Stomach (tissue), 9 donors: ENCODE measurements around the gene AGPS. TPM values are rescaled to one million over a fixed set of nuclear protein-coding genes. Genes with fewer than 3 reads are reported as not detected.

Experiments used
- DNase-seq, 2 donors: peaks; one replicate each; pipeline versions ENCODE4 v3.0.0 to v3.0.0-alpha.2; 2013 to 2019
- H3K27ac ChIP-seq, 5 donors: fragments of 200-600 bp in 4 of 5; sonication (generic) in 4 of 5; one replicate each; pipeline ENCODE4 v1.5.1; 2013 to 2019; ENCODE audit warnings: mild to moderate bottlenecking in 1 of 5, moderate library complexity in 1 of 5
- H3K27me3 ChIP-seq, 3 donors: fragments of 200-600 bp; sonication (generic); one replicate each; pipeline ENCODE4 v1.5.1; 2017 to 2019; ENCODE audit warnings: mixed run types in 1 of 3
- H3K36me3 ChIP-seq, 4 donors: fragments of 200-600 bp; sonication (generic); 1 replicate in 3 of 4; 2 replicates in 1 of 4; pipeline ENCODE4 v1.5.1; 2016 to 2019
- H3K4me1 ChIP-seq, 4 donors: fragments of 200-600 bp; sonication (generic); one replicate each; pipeline ENCODE4 v1.5.1; 2016 to 2019
- H3K4me3 ChIP-seq, 4 donors: fragments of 200-600 bp; sonication (generic) in 3 of 4; one replicate each; pipeline ENCODE4 v1.5.1; 2016 to 2019; ENCODE audit warnings: mild to moderate bottlenecking in 1 of 4
- H3K9me3 ChIP-seq, 4 donors: fragments of 200-600 bp; sonication (generic); one replicate each; pipeline ENCODE4 v1.5.1; 2016 to 2019
- CTCF ChIP-seq, 7 experiments: fragments of 450-650 bp in 4 of 7; fragments of 200-600 bp in 3 of 7; sonication (generic) in 3 of 7; IDR thresholded peaks; one replicate each; pipeline ENCODE4 v1.5.1; 2016 to 2019; ENCODE audit warnings: antibody characterized with exemption in 7 of 7, control low read depth in 2 of 7, mild to moderate bottlenecking in 1 of 7
- EP300 ChIP-seq: sonication (generic); formaldehyde crosslinking; IDR thresholded peaks from one replicate; pipeline ENCODE4 v1.6.1; 2017; ENCODE audit warnings: antibody characterized with exemption
- POLR2A ChIP-seq, 4 donors: fragments of 450-650 bp; IDR thresholded peaks; one replicate each; pipeline ENCODE4 v1.6.1; 2016; ENCODE audit warnings: antibody characterized with exemption in 4 of 4, control low read depth in 2 of 4, mild to moderate bottlenecking in 1 of 4, moderate library complexity in 1 of 4
- POLR2AphosphoS5 ChIP-seq, 3 donors: sonication (generic); formaldehyde crosslinking; IDR thresholded peaks; one replicate each; pipeline ENCODE4 v1.6.1; 2016; ENCODE audit warnings: antibody characterized with exemption in 3 of 3
- WGBS, 5 donors: extraction: QIAGEN DNeasy Blood & Tissue Kit in 3 of 5; methylation state at CpG; one replicate each; pipeline versions ENCODE4 v1.1.5 to v1.1.7; 2013 to 2018; 5-methylcytosine and 5-hydroxymethylcytosine counted together
- intact Hi-C: fragments of 100-400 bp; cut with DNase I; formaldehyde crosslinking; loops from one replicate; pipeline ENCODE4 v1.15.1; 2023; ENCODE audit warnings: low total_unique reads
- polyA plus RNA-seq, 3 donors: library from polyadenylated mRNA; stranded (reverse); fragments of 200-250 nt; gene quantifications; one replicate each; pipeline ENCODE4 v1.2.3, GENCODE V29; 2013
- total RNA-seq, 5 donors: library from RNA; depleted of rRNA; stranded (reverse); fragments of >200 nt; gene quantifications; one replicate each; pipeline versions ENCODE4 v1.1.0 to v1.2.3, GENCODE V29; 2014 to 2016
- donor health status: healthy with polysubstance abuse.
- donor health status: Bipolar disorder and iron deficiency.
- donor health status: healthy.

The AGPS gene
- total and polyA plus RNA-seq, 8 donors = 4.2 to 163 (median 26.4) TPM

GRCh38 chr2:177585234-177585863 is 192.8 kb downstream of the AGPS start:
- TF ChIP-seq POLR2AphosphoS5 (IDR thresholded peaks at IDR 0.05) (no peak), CTCF (IDR thresholded peaks at IDR 0.05) (no peak), POLR2A (IDR thresholded peaks at IDR 0.05) (no peak), EP300 (no peak)
- peaks cover 0 to 6% (median 2%) of the 10 kb centered on the region in 4 donors for H3K4me1 ChIP-seq
- no peaks in the 10 kb centered on the region for H3K9me3 ChIP-seq
- H3K36me3 ChIP-seq = no peaks in the 10 kb centered on the region
- H3K27ac ChIP-seq = peak overlapping the region in 3 of 5 donors; percentile 7 to 56 (median 40)
- intact Hi-C loops = no loop called here
- DNase-seq = peak in 1 of 2 donors; percentile 77
- WGBS, 5 donors = 53 to 71% (median 65%) methylated on average over 5 of the region's 5 CpGs
- H3K4me3 ChIP-seq = peak overlapping the region in 1 of 4 donors; percentile 10
- H3K27me3 ChIP-seq = no peaks in the 10 kb centered on the region

GRCh38 chr2:177586154-177586553 is 193.6 kb downstream of the AGPS start:
- TF ChIP-seq POLR2A (IDR thresholded peaks at IDR 0.05) = no peak
- TF ChIP-seq CTCF (IDR thresholded peaks at IDR 0.05) = no peak
- TF ChIP-seq EP300 = no peak
- TF ChIP-seq POLR2AphosphoS5 (IDR thresholded peaks at IDR 0.05) = no peak
- Histone ChIP-seq H3K9me3 (no peaks in the 10 kb centered on the region), H3K4me1 (peaks cover 0 to 6% (median 2%) of the 10 kb centered on the region in 4 donors), H3K27ac (no peak overlapping the region), H3K36me3 (no peaks in the 10 kb centered on the region), H3K27me3 (no peaks in the 10 kb centered on the region), H3K4me3 (no peak overlapping the region)
- WGBS, 5 donors = 69 to 96% (median 77%) methylated on average over 1 of the region's 1 CpG
- DNase-seq = no peak
- intact Hi-C loops = no loop called here

- WGBS, 5 donors = 88 to 96% (median 92%) methylated on average over 1 of the region's 1 CpG
- Histone ChIP-seq H3K4me1 (peaks cover 0 to 6% (median 2%) of the 10 kb centered on the region in 4 donors), H3K36me3 (no peaks in the 10 kb centered on the region), H3K4me3 (no peak overlapping the region), H3K27ac (no peak overlapping the region), H3K27me3 (no peaks in the 10 kb centered on the region), H3K9me3 (no peaks in the 10 kb centered on the region)
- no peak for TF ChIP-seq POLR2A (IDR thresholded peaks at IDR 0.05)
- no peak for TF ChIP-seq POLR2AphosphoS5 (IDR thresholded peaks at IDR 0.05)
- TF ChIP-seq EP300 = no peak
- TF ChIP-seq CTCF (IDR thresholded peaks at IDR 0.05) = no peak
- intact Hi-C loops = no loop called here
- DNase-seq = no peak
These were observed 194.8 kb downstream of the AGPS start for GRCh38 chr2:177587371-177587770.

GRCh38 chr2:177588671-177589070 is 196.1 kb downstream of the AGPS start:
- H3K27me3 ChIP-seq = no peaks in the 10 kb centered on the region
- WGBS, 5 donors = 64 to 81% (median 80%) methylated on average over 3 of the region's 3 CpGs
- peaks cover 0 to 6% (median 2%) of the 10 kb centered on the region in 4 donors for H3K4me1 ChIP-seq
- no peaks in the 10 kb centered on the region for H3K36me3 ChIP-seq
- no peak for DNase-seq
- intact Hi-C loops = no loop called here
- TF ChIP-seq EP300 (no peak), CTCF (IDR thresholded peaks at IDR 0.05) (no peak), POLR2A (IDR thresholded peaks at IDR 0.05) (no peak), POLR2AphosphoS5 (IDR thresholded peaks at IDR 0.05) (no peak)
- no peak overlapping the region for H3K27ac ChIP-seq
- H3K9me3 ChIP-seq = no peaks in the 10 kb centered on the region
- no peak overlapping the region for H3K4me3 ChIP-seq
